Kidney (tissue), 14 donors: ENCODE measurements around the gene ABCG1. TPM values are rescaled to one million over a fixed set of nuclear protein-coding genes. Genes with fewer than 3 reads are reported as not detected.
A peak's percentile ranks its signal among the peaks of the same experiment; 100 is the strongest.
"Not testable (repeated sequence)": the region's sequence is repeated elsewhere in the genome, so short reads cannot be mapped to it uniquely, and the experiment has no call there.

Source experiments
- DNase-seq, 5 donors: peaks; one replicate each; pipeline ENCODE4 v3.0.0-alpha.2; 2013 to 2020
- FAIRE-seq: peaks from 2 replicates; lab custom pipeline; 2012; peaks lifted over from hg19 to GRCh38; lab: Jason Lieb, UNC
- H3K27ac ChIP-seq, 2 donors: one replicate each; pipeline ENCODE4 v1.7.0; 2013; ENCODE audit warnings: low read depth in 2 of 2, low read length in 2 of 2, inconsistent platforms in 1 of 2
- H3K27me3 ChIP-seq: one replicate; pipeline ENCODE4 v1.7.1; 2013; ENCODE audit warnings: low read length, inconsistent platforms; ENCODE audit not compliant: control insufficient read depth, insufficient read depth
- H3K36me3 ChIP-seq, 3 donors: one replicate each; pipeline versions ENCODE4 v1.7.0 to v1.7.1; 2013; ENCODE audit warnings: low read length in 3 of 3, control low read depth in 1 of 3, inconsistent platforms in 1 of 3; ENCODE audit not compliant: insufficient read depth in 3 of 3, control insufficient read depth in 2 of 3
- H3K4me1 ChIP-seq, 3 donors: one replicate each; pipeline versions ENCODE4 v1.7.0 to v1.7.1; 2013; ENCODE audit warnings: low read length in 3 of 3, inconsistent platforms in 1 of 3, low read depth in 1 of 3; ENCODE audit not compliant: control insufficient read depth in 2 of 3, insufficient read depth in 2 of 3
- H3K4me3 ChIP-seq, 3 donors: one replicate each; pipeline versions ENCODE4 v1.7.0 to v1.8.1; 2013; ENCODE audit warnings: low read length in 3 of 3, control low read depth in 1 of 3, inconsistent platforms in 1 of 3
- H3K9ac ChIP-seq, 3 donors: one replicate each; pipeline versions ENCODE4 v1.7.0 to v1.7.1; 2013; ENCODE audit warnings: low read length in 3 of 3, control low read depth in 1 of 3, inconsistent platforms in 1 of 3
- H3K9me3 ChIP-seq, 3 donors: one replicate each; pipeline versions ENCODE4 v1.7.0 to v1.7.1; 2013; ENCODE audit warnings: low read length in 3 of 3, control low read depth in 1 of 3, inconsistent platforms in 1 of 3; ENCODE audit not compliant: control insufficient read depth in 2 of 3, insufficient read depth in 1 of 3
- CTCF ChIP-seq: IDR thresholded peaks from 3 replicates; pipeline ENCODE4 v1.5.1; 2012; ENCODE audit warnings: mild to moderate bottlenecking, moderate library complexity, borderline replicate concordance; ENCODE audit not compliant: insufficient read depth; ENCODE audit errors: extremely low read depth
- intact Hi-C: fragments of 100-400 bp; cut with DNase I; formaldehyde crosslinking; loops from one replicate; pipeline ENCODE4 v1.11.1; 2022
- polyA plus RNA-seq: library from polyadenylated mRNA; stranded (reverse); fragments of 350-450 nt; fragmentation: Illumina TruSeq; extraction: RNeasy Lipid Tissue Mini Kit (QIAGEN cat#74804); gene quantifications from one replicate; pipeline ENCODE4 v1.2.3, GENCODE V29; 2014; ENCODE audit warnings: low read depth, low replicate concordance; ENCODE audit not compliant: insufficient read depth
- total RNA-seq: library from RNA; stranded (reverse); fragmentation: NEBNext Ultra II Directional; extraction: Animal tissue kit (Norgen Biotek cat#: 25700); gene quantifications from one replicate; pipeline ENCODE4 v1.2.1, GENCODE V29; 2021
- donor health status: control.
- donor health status: control.
- donor health status: control.
- donor health status: control.
- donor health status: control.
- donor health status: DM: yes; HTN: yes; CAD: no.
- donor health status: Normal renal cell carcinoma (clear cell type).

The ABCG1 gene
- total and polyA plus RNA-seq, 2 donors from 2014 or later: 5.6 to 27.6 TPM

GRCh38 chr21:42176859-42177258 lies 42.1 kb upstream of the ABCG1 start:
- no peak overlapping the region for H3K9ac ChIP-seq
- no peaks in the 10 kb centered on the region for H3K27me3 ChIP-seq
- H3K4me3 ChIP-seq: no peak overlapping the region
- H3K9me3 ChIP-seq: no peaks in the 10 kb centered on the region
- H3K27ac ChIP-seq: no peak overlapping the region
- intact Hi-C loops: no loop called here
- TF ChIP-seq CTCF: no peak
- DNase-seq (no peak), FAIRE-seq (no peak)
- H3K4me1 ChIP-seq: no peaks in the 10 kb centered on the region
- H3K36me3 ChIP-seq: no peaks in the 10 kb centered on the region

GRCh38 chr21:42179316-42179715 lies 39.6 kb upstream of the ABCG1 start:
- no peak for FAIRE-seq
- no peak for TF ChIP-seq CTCF
- Histone ChIP-seq H3K4me3 (no peak overlapping the region), H3K9me3 (no peaks in the 10 kb centered on the region), H3K27me3 (no peaks in the 10 kb centered on the region), H3K27ac (no peak overlapping the region), H3K36me3 (no peaks in the 10 kb centered on the region), H3K4me1 (no peaks in the 10 kb centered on the region), H3K9ac (no peak overlapping the region)
- DNase-seq: peak in 3 of 5 donors; percentile 54 to 73 (median 70)
- intact Hi-C loops: no loop called here

GRCh38 chr21:42180001-42180400 lies 38.9 kb upstream of the ABCG1 start:
- DNase-seq, H3K4me1 ChIP-seq, H3K4me3 ChIP-seq, H3K9me3 ChIP-seq, H3K36me3 ChIP-seq, intact Hi-C loops, H3K27ac ChIP-seq, H3K9ac ChIP-seq, H3K27me3 ChIP-seq, FAIRE-seq: not testable (repeated sequence)

GRCh38 chr21:42182713-42183371 lies 36.1 kb upstream of the ABCG1 start:
- no peaks in the 10 kb centered on the region for H3K9me3 ChIP-seq

More at GRCh38 chr21:42182713-42183371, 36.1 kb upstream of the ABCG1 start:
- Histone ChIP-seq H3K4me3 (no peak overlapping the region), H3K36me3 (no peaks in the 10 kb centered on the region), H3K4me1 (no peaks in the 10 kb centered on the region), H3K27me3 (no peaks in the 10 kb centered on the region), H3K9ac (no peak overlapping the region), H3K27ac (no peak overlapping the region)
- intact Hi-C loops: no loop called here
- no peak for DNase-seq
- FAIRE-seq: no peak
- TF ChIP-seq CTCF: no peak
